ENCODE results near the gene ADRA2A. TPM values are rescaled to one million over a fixed set of nuclear protein-coding genes. Genes with fewer than 3 reads are reported as not detected.

Gene ADRA2A
- total and polyA plus RNA-seq, 2 experiments from 2014 or later: 1.8 to 1.9 TPM

DNA sequence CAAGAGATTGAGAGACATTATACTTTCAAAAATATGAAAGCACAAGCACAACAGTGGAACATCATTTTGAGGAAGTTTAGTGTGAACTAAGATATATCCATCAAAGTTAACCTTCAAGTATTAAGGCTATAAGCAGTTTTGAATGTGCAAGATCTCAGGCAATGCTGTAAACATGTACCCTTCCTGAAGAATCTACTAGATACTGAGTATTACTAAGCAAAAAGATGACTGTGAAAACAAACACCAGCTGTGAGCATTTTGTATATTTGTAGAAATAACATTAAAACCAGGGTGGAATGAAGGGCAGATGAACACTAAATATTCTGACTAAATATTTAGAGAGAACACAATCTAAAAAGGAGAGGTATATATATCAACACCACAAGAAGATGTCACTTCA lies 41.3 kb upstream of the ADRA2A start:
- Histone ChIP-seq H2AFZ (no peak overlapping the region), H3K9me3 (ENCODE audit: low read depth) (no peaks in the 10 kb centered on the region), H3K36me3 (replicated peaks; ENCODE audit: insufficient read depth, low read depth) (no peaks in the 10 kb centered on the region), H3K9me2 (replicated peaks; ENCODE audit: insufficient read depth) (no peaks in the 10 kb centered on the region), H4K20me1 (ENCODE audit: insufficient read depth, poor library complexity, severe bottlenecking) (no peaks in the 10 kb centered on the region), H3K4me2 (no peak overlapping the region), H3K27me3 (no peaks in the 10 kb centered on the region), H3K79me2 (no peaks in the 10 kb centered on the region), H3K4me3 (no peak overlapping the region), H3K27ac (no peak overlapping the region), H3K4me1 (ENCODE audit: insufficient read depth) (no peaks in the 10 kb centered on the region)
- DNase-seq (ENCODE audit: low spot score): no peak
- TF ChIP-seq, protein P1, sequence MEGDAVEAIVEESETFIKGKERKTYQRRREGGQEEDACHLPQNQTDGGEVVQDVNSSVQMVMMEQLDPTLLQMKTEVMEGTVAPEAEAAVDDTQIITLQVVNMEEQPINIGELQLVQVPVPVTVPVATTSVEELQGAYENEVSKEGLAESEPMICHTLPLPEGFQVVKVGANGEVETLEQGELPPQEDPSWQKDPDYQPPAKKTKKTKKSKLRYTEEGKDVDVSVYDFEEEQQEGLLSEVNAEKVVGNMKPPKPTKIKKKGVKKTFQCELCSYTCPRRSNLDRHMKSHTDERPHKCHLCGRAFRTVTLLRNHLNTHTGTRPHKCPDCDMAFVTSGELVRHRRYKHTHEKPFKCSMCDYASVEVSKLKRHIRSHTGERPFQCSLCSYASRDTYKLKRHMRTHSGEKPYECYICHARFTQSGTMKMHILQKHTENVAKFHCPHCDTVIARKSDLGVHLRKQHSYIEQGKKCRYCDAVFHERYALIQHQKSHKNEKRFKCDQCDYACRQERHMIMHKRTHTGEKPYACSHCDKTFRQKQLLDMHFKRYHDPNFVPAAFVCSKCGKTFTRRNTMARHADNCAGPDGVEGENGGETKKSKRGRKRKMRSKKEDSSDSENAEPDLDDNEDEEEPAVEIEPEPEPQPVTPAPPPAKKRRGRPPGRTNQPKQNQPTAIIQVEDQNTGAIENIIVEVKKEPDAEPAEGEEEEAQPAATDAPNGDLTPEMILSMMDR (IDR thresholded peaks at IDR 0.05; ENCODE audit: poor library complexity): no peak
- TF ChIP-seq EZH2 (IDR thresholded peaks at IDR 0.05; ENCODE audit: borderline replicate concordance) (no peak), EZH2phosphoT487 (IDR thresholded peaks at IDR 0.05; ENCODE audit: low read depth, severe bottlenecking, unreplicated experiment) (no peak)

DNA sequence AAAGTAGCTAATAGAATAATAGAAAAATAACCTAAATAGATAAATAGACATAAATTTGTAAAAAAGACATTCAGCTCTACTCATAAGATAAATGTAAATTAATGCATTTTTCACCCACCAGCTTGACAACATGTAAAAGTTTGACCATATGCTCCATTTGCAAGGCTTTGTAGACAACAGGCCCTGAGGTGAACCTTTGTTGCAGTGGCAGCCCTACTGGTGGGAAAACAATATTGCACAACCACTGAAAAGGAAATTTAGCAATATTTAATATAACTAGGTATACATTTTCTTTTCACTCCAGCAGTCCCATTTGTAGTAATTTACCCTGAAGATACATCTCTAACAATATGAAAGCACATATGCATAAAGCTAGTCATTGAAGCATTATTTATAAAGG lies 39.0 kb upstream of the ADRA2A start:
- no peak overlapping the region for H3K27ac ChIP-seq
- H3K4me1 ChIP-seq (ENCODE audit: insufficient read depth): no peaks in the 10 kb centered on the region
- no peaks in the 10 kb centered on the region for H3K27me3 ChIP-seq
- no peaks in the 10 kb centered on the region for H3K9me2 ChIP-seq (replicated peaks; ENCODE audit: insufficient read depth)
- no peaks in the 10 kb centered on the region for H3K79me2 ChIP-seq
- H3K4me3 ChIP-seq: no peak overlapping the region
- H4K20me1 ChIP-seq (ENCODE audit: insufficient read depth, poor library complexity, severe bottlenecking): no peaks in the 10 kb centered on the region
- no peak for DNase-seq (ENCODE audit: low spot score)
- H2AFZ ChIP-seq: no peak overlapping the region
- TF ChIP-seq EZH2phosphoT487 (IDR thresholded peaks at IDR 0.05; ENCODE audit: low read depth, severe bottlenecking, unreplicated experiment) (no peak), EZH2 (IDR thresholded peaks at IDR 0.05; ENCODE audit: borderline replicate concordance) (no peak)
- TF ChIP-seq, protein P1 (IDR thresholded peaks at IDR 0.05; ENCODE audit: poor library complexity): no peak
- no peaks in the 10 kb centered on the region for H3K36me3 ChIP-seq (replicated peaks; ENCODE audit: insufficient read depth, low read depth)
- H3K4me2 ChIP-seq: no peak overlapping the region
- no peaks in the 10 kb centered on the region for H3K9me3 ChIP-seq (ENCODE audit: low read depth)

DNA sequence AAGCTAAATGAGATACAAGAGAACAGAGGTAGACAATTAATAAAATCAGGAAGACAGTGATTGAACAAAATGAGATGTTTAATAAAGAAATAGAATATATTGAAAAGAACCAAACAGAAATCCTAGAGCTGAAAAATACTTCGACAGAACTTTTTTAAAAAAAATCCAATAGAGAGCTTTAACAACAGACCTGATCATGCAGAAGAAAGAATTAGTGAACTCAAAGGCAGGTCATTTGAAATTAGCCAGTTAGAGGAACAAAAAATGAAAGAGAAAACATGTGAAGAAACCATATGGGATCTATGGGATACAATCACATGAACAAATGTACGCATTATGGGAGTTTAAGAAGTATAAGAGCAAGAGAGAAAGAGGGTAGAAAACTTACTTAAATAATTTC lies 37.3 kb upstream of the ADRA2A start:
- H3K9me3 ChIP-seq (ENCODE audit: low read depth): no peaks in the 10 kb centered on the region
- H3K4me2 ChIP-seq: no peak overlapping the region
- TF ChIP-seq EZH2phosphoT487 (IDR thresholded peaks at IDR 0.05; ENCODE audit: low read depth, severe bottlenecking, unreplicated experiment) (no peak), EZH2 (IDR thresholded peaks at IDR 0.05; ENCODE audit: borderline replicate concordance) (no peak)
- TF ChIP-seq, protein P1 (IDR thresholded peaks at IDR 0.05; ENCODE audit: poor library complexity): no peak
- H3K9me2 ChIP-seq (replicated peaks; ENCODE audit: insufficient read depth): no peaks in the 10 kb centered on the region
- WGBS (ENCODE audit: low lambda C conversion rate, missing lambda C conversion rate): 93% methylated on average over 2 of the region's 2 CpGs
- H2AFZ ChIP-seq: no peak overlapping the region
- H3K4me3 ChIP-seq: no peak overlapping the region
- DNase-seq (ENCODE audit: low spot score): no peak
- H3K79me2 ChIP-seq: no peaks in the 10 kb centered on the region
- H3K4me1 ChIP-seq (ENCODE audit: insufficient read depth): no peaks in the 10 kb centered on the region
- H4K20me1 ChIP-seq (ENCODE audit: insufficient read depth, poor library complexity, severe bottlenecking): no peaks in the 10 kb centered on the region
- no peaks in the 10 kb centered on the region for H3K36me3 ChIP-seq (replicated peaks; ENCODE audit: insufficient read depth, low read depth)
- no peaks in the 10 kb centered on the region for H3K27me3 ChIP-seq
- H3K27ac ChIP-seq: no peak overlapping the region

DNA sequence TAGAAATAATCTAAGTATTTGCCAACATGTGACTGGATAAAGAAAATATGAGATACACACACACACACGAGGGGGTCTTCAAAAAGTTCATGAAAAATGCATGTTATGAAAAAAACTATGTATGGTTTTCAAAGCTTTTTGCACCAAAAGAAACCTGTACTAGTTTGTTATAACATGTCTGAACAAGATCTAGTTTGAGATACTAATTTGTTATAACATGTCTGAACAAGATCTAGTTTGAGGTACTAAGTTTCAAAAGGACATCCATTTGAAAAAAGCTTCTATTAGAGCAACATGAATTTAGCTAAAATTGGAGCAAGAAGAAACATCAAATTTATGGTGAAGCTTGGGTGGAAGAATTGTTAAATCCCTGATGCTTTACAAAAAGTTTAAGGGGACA lies 19.8 kb upstream of the ADRA2A start:
- WGBS (ENCODE audit: low lambda C conversion rate, missing lambda C conversion rate): 62% methylated on average over 1 of the region's 1 CpG
- Histone ChIP-seq H3K9me2 (replicated peaks; ENCODE audit: insufficient read depth) (no peaks in the 10 kb centered on the region), H3K27ac (no peak overlapping the region), H3K9me3 (ENCODE audit: low read depth) (no peaks in the 10 kb centered on the region), H2AFZ (no peak overlapping the region), H3K4me1 (ENCODE audit: insufficient read depth) (no peaks in the 10 kb centered on the region), H3K36me3 (replicated peaks; ENCODE audit: insufficient read depth, low read depth) (no peaks in the 10 kb centered on the region), H3K27me3 (no peaks in the 10 kb centered on the region), H3K79me2 (no peaks in the 10 kb centered on the region), H3K4me3 (no peak overlapping the region), H4K20me1 (ENCODE audit: insufficient read depth, poor library complexity, severe bottlenecking) (no peaks in the 10 kb centered on the region), H3K4me2 (no peak overlapping the region)
- no peak for TF ChIP-seq EZH2phosphoT487 (IDR thresholded peaks at IDR 0.05; ENCODE audit: low read depth, severe bottlenecking, unreplicated experiment)
- no peak for TF ChIP-seq EZH2 (IDR thresholded peaks at IDR 0.05; ENCODE audit: borderline replicate concordance)
- TF ChIP-seq, protein P1 (IDR thresholded peaks at IDR 0.05; ENCODE audit: poor library complexity): no peak
- DNase-seq (ENCODE audit: low spot score): no peak
